Astrocyte of the cerebellum (primary cell): ENCODE data around the gene SV2C.

Source experiments
- DNase-seq: peaks from one replicate; pipeline ENCODE4 v3.0.0-alpha.2; 2011; ENCODE audit warnings: low read depth
- H3K4me3 ChIP-seq: 2 replicates; pipeline ENCODE4 v1.5.1; 2011; ENCODE audit warnings: mild to moderate bottlenecking, low read depth, low read length, moderate library complexity
- CTCF ChIP-seq: IDR thresholded peaks from 2 replicates; pipeline ENCODE4 v1.5.1; 2012; ENCODE audit warnings: low read length, low read depth, moderate library complexity, mild to moderate bottlenecking; ENCODE audit errors: missing control alignments
- in situ Hi-C: cut with HindIII; loops from 2 replicates; pipeline ENCODE4 v1.10.0; 2017; ENCODE audit warnings: low sequenced_read_pairs

Gene SV2C

GRCh38 chr5:76125346-76125745, 42.2 kb downstream of the SV2C start:
- no peak for TF ChIP-seq CTCF
- in situ Hi-C loops: loop anchor here (5.0 kb wide), 1 partner anchor 73 kb away; no protein-coding TSS in a partner anchor
- no peak overlapping the region for H3K4me3 ChIP-seq
- DNase-seq: no peak

GRCh38 chr5:76125888-76126287, 42.7 kb downstream of the SV2C start:
- DNase-seq: no peak
- in situ Hi-C loops: loop anchor here (5.0 kb wide), 1 partner anchor 74 kb away; no protein-coding TSS in a partner anchor
- TF ChIP-seq CTCF: no peak
- no peak overlapping the region for H3K4me3 ChIP-seq

- TF ChIP-seq CTCF: no peak
- DNase-seq: no peak
- in situ Hi-C loops: no loop called here
- no peak overlapping the region for H3K4me3 ChIP-seq
These were observed 50.8 kb downstream of the SV2C start for GRCh38 chr5:76134003-76134402.

GRCh38 chr5:76134646-76135045, 51.5 kb downstream of the SV2C start:
- H3K4me3 ChIP-seq: no peak overlapping the region
- in situ Hi-C loops: no loop called here
- TF ChIP-seq CTCF: no peak
- DNase-seq: no peak

- no peak for DNase-seq
- in situ Hi-C loops: no loop called here
- TF ChIP-seq CTCF: no peak
- H3K4me3 ChIP-seq: no peak overlapping the region
These were observed 54.8 kb downstream of the SV2C start for GRCh38 chr5:76137887-76138542.

- H3K4me3 ChIP-seq: no peak overlapping the region
- no peak for TF ChIP-seq CTCF
- DNase-seq: no peak
- in situ Hi-C loops: no loop called here
These were observed 60.7 kb downstream of the SV2C start for GRCh38 chr5:76143884-76144283.
